ENCODE data around the gene NOXA1. TPM values are rescaled to one million over a fixed set of nuclear protein-coding genes. Genes with fewer than 3 reads are reported as not detected.

Gene NOXA1
- total RNA-seq, 1 donor from 2014 or later: 12.5 TPM

Other genes with a start within 250 kb of the NOXA1 start
- gene ANAPC2, start 234.8 kb upstream of the NOXA1 start, total RNA-seq: 74.5 TPM
- 58.3 TPM for gene SSNA1, start 234.7 kb upstream of the NOXA1 start, total RNA-seq
- gene TPRN, start 222.7 kb upstream of the NOXA1 start, total RNA-seq: 17.6 TPM
- gene TMEM203, start 217.7 kb upstream of the NOXA1 start, total RNA-seq: 36.2 TPM
- gene NDOR1, start 217.7 kb upstream of the NOXA1 start, total RNA-seq: 20.3 TPM
- 6.5 TPM for gene RNF208, start 201.2 kb upstream of the NOXA1 start, total RNA-seq
- 1.9 TPM for gene CYSRT1, start 198.2 kb upstream of the NOXA1 start, total RNA-seq
- 0.34 TPM for gene RNF224, start 195.9 kb upstream of the NOXA1 start, total RNA-seq
- not detected for gene SLC34A3, start 192.5 kb upstream of the NOXA1 start, total RNA-seq
- gene TUBB4B, start 182.1 kb upstream of the NOXA1 start, total RNA-seq: 351 TPM
- gene STPG3, start 172.1 kb upstream of the NOXA1 start, total RNA-seq: not detected
- gene NELFB, start 168.1 kb upstream of the NOXA1 start, total RNA-seq: 45.2 TPM
- gene TOR4A, start 145.7 kb upstream of the NOXA1 start, total RNA-seq: 15.4 TPM
- gene NRARP, start 121.1 kb upstream of the NOXA1 start, total RNA-seq: 7.1 TPM
- gene EXD3, start 231 bp upstream of the NOXA1 start, total RNA-seq: 43.0 TPM
- not detected for gene ENTPD8, start 18.0 kb downstream of the NOXA1 start, total RNA-seq
- 49.3 TPM for gene NSMF, start 35.9 kb downstream of the NOXA1 start, total RNA-seq
- gene PNPLA7, start 127.0 kb downstream of the NOXA1 start, total RNA-seq: 9.7 TPM
- gene MRPL41, start 128.5 kb downstream of the NOXA1 start, total RNA-seq: 38.2 TPM
- gene DPH7, start 155.5 kb downstream of the NOXA1 start, total RNA-seq: 43.4 TPM
- gene ZMYND19, start 167.1 kb downstream of the NOXA1 start, total RNA-seq: 26.3 TPM
- gene ARRDC1, start 182.3 kb downstream of the NOXA1 start, total RNA-seq: 118 TPM
- gene EHMT1, start 195.6 kb downstream of the NOXA1 start, total RNA-seq: 126 TPM

Data from ureter (tissue), 1 donor.